HAP-1 (cell line): Measurements from ENCODE around the gene MEX3C.

Experiments
- DNase-seq, 2 experiments: peaks; one replicate each; pipeline ENCODE4 v3.0.0-alpha.2; 2016 to 2020; ENCODE audit warnings: low spot score in 2 of 2
- H3K27me3 ChIP-seq: fragments of 250-450 bp; sonication (Bioruptor Pico); 2 replicates; pipeline ENCODE4 v1.5.1; 2020; ENCODE audit warnings: low read depth, mild to moderate bottlenecking, moderate library complexity
- H3K36me3 ChIP-seq: fragments of 250-450 bp; sonication (Bioruptor Pico); replicated peaks from 2 replicates; pipeline ENCODE4 v1.5.1; 2020; ENCODE audit warnings: mild to moderate bottlenecking
- H3K4me1 ChIP-seq: fragments of 250-450 bp; sonication (Bioruptor Pico); 2 replicates; pipeline ENCODE4 v1.5.1; 2020; ENCODE audit warnings: mild to moderate bottlenecking
- H3K4me3 ChIP-seq: fragments of 250-450 bp; sonication (Bioruptor Pico); 2 replicates; pipeline ENCODE4 v1.5.1; 2020; ENCODE audit warnings: mild to moderate bottlenecking, moderate library complexity
- H3K9me3 ChIP-seq: fragments of 250-450 bp; sonication (Bioruptor Pico); 2 replicates; pipeline ENCODE4 v1.5.1; 2020; ENCODE audit warnings: mild to moderate bottlenecking, moderate library complexity
- in situ Hi-C: fragments of 300-500 bp; cut with MboI; formaldehyde crosslinking; loops from 3 replicates; pipeline ENCODE4 v1.14.3; 2020; ENCODE audit warnings: low sequenced_read_pairs, inconsistent platforms, mixed read lengths

The MEX3C gene

DNA sequence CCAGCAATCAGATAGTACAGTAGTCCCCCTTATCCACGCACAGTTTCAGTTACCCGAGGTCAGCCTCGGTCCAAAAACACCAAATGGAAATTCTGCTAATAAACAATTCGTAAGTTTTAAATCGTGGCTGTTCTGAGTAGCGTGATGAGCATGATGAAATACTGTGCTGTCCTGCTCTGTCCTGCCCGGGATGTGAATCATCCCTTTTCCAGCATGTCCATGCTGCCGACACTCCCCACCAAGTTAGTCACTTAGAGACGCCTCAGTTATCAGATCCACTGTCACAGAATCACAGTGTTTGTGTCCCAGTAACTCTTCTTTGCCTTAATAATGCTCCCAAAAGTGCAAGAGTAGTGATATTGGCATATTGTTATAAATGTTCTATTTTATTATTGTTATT, 62.1 kb downstream of the MEX3C start:
- no peak for DNase-seq
- in situ Hi-C loops = no loop called here
- Histone ChIP-seq H3K36me3 (no peaks in the 10 kb centered on the region), H3K4me3 (no peak overlapping the region), H3K9me3 (no peaks in the 10 kb centered on the region), H3K4me1 (no peaks in the 10 kb centered on the region), H3K27me3 (no peaks in the 10 kb centered on the region)

DNA sequence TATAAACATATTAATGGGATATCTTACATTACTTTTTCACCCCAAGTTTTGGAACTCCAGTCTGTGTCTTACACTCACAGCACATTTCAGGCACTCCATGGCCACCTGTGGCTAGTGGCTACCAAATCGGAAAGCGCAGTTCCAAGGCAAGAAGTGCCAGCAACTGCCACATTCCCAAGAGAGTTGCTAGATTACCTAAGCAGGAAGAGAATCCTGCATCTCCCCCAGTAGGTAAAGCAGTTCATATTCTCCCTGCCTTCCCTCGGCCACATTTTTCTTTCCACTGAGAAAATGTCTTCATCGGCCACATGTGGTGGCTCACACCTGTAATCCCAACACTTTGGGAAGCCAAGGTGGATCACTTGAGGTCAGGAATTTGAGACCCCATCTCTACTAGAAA, 62.8 kb downstream of the MEX3C start:
- Histone ChIP-seq H3K36me3 (no peaks in the 10 kb centered on the region), H3K4me1 (no peaks in the 10 kb centered on the region), H3K4me3 (no peak overlapping the region), H3K27me3 (no peaks in the 10 kb centered on the region), H3K9me3 (no peaks in the 10 kb centered on the region)
- DNase-seq = no peak
- in situ Hi-C loops = no loop called here

DNA sequence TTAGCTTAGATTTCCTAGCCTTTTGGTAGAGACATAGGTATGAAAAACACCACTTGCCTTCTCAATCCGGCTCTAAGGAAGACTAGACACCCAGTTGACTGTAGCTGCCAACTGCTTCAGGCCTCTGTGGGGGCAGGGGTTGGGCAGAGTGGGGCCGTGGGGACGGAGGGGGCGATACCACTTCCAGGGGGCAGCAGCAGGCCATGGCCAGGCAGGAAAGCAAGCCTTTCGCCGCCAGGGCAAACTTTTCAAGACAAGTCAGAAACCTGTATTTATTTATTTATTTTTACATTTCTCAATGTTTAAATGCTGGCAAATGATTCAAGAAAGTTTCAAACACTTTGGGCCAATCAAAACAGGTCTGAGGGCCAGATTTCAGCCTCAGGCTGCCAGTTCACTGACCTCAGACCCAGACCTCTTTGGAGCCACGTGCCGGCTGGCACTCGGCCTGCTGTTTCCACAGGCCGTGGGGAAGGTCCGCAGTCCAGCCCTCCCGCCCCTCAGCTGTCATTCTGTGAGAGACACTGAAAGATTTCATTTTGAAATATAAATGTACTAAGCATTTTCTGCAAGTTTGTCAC, 63.8 kb downstream of the MEX3C start:
- no peaks in the 10 kb centered on the region for H3K27me3 ChIP-seq
- H3K4me1 ChIP-seq = no peaks in the 10 kb centered on the region
- H3K36me3 ChIP-seq = no peaks in the 10 kb centered on the region
- in situ Hi-C loops = no loop called here
- H3K9me3 ChIP-seq = no peaks in the 10 kb centered on the region
- DNase-seq = no peak
- H3K4me3 ChIP-seq = no peak overlapping the region

DNA sequence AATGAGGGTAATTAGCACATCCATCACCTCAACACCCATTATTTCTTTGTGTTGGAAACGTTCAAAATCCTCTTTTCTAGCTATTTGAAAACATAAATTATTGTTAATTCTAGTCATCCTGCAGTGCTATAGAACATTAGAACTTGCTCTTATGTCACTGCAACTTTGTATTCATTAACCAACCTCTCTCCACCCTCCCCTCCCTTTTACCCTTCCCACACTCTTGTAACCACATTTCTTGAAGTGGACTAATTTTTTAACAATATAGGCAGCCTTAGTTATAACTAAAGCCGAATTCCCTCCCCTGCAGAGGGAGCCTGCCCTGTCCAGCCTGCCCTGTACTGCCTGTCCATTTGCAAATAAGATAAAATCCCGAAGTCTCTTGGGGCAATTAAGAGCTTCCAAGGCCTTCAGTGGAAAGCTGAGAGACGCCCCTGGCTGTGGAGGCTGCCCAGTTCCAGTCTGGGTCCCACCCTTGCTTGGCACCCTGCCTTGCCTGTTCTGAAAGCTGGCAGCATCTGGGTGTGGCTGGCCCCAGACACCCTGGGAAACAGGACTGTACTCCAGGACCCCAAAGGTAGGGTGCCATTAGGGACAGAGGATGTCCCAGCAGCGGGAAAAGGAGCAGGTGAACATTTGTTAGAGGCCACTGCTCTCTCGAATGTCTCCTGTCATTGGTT, 65.1 kb downstream of the MEX3C start:
- Histone ChIP-seq H3K4me1 (no peaks in the 10 kb centered on the region), H3K9me3 (no peaks in the 10 kb centered on the region), H3K27me3 (no peaks in the 10 kb centered on the region), H3K4me3 (no peak overlapping the region), H3K36me3 (no peaks in the 10 kb centered on the region)
- no peak for DNase-seq
- in situ Hi-C loops = no loop called here

DNA sequence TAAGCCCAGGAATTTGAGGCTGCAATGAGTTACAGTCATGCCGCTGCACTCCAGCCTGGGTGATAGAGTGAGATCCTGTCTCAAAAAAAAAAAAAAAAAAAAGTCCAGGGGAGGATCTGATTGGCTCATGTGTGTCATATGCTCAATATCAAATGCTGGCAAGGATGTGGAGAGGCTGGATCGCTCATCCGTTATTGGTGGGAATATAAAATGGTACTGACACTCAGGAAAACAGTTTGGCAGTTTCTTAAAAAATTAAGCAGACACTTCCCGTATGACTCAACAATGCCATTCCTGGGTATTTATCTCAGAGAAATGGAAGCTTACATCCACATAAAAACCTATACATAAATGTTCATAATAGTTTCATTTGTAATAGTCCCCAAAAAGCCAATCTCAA, 68.9 kb downstream of the MEX3C start:
- Histone ChIP-seq H3K4me3 (no peak overlapping the region), H3K36me3 (no peaks in the 10 kb centered on the region), H3K9me3 (no peaks in the 10 kb centered on the region), H3K27me3 (no peaks in the 10 kb centered on the region), H3K4me1 (no peaks in the 10 kb centered on the region)
- DNase-seq = no peak
- in situ Hi-C loops = no loop called here

DNA sequence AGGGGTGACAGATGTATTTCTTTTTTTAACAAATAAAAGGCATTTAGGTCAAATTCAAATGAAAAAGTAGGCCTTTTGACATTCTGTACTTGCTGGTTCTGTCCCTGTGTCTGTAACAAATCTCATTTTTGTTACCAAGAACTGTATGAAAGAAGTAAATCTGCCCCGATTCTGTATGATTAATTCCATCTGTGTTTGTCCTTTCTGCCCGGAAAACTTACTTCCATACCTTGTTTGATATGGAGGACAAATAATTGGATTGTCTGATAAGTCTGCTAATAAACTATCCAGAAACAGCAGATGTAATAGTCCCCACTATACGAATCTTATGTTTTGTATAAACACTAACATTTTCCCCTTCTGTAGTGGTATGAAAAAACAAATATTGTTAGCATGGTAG, 69.8 kb downstream of the MEX3C start:
- H3K27me3 ChIP-seq = no peaks in the 10 kb centered on the region
- H3K4me3 ChIP-seq = no peak overlapping the region
- DNase-seq = no peak
- in situ Hi-C loops = no loop called here
- no peaks in the 10 kb centered on the region for H3K4me1 ChIP-seq
- no peaks in the 10 kb centered on the region for H3K36me3 ChIP-seq
- no peaks in the 10 kb centered on the region for H3K9me3 ChIP-seq

DNA sequence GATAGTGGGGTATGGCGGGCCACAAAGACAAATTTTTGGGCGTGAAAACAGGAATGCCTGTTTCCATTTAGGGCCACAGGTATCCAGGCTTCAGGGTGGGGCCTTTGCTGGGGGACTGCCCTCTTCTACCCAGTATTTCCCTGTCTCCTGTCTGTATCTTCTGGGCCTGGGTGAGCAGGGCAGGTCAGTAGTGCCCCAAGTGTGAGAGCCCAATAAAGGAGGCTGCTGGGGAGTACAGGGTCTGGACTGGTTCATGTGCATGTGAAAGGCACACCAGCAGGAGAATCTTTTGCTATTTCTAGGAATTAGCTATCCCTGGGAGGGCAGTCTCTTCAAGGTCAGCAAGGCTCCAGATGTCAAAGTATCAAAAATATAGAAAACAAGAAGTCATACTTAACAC, 71.5 kb downstream of the MEX3C start:
- H3K4me1 ChIP-seq = no peaks in the 10 kb centered on the region
- in situ Hi-C loops = no loop called here
- DNase-seq = no peak
- H3K4me3 ChIP-seq = no peak overlapping the region
- no peaks in the 10 kb centered on the region for H3K36me3 ChIP-seq
- H3K27me3 ChIP-seq = no peaks in the 10 kb centered on the region
- H3K9me3 ChIP-seq = no peaks in the 10 kb centered on the region
